GM08714 (cell line): ENCODE results near the gene DAGLB.
"Not testable (repeated sequence)": the region's sequence is repeated elsewhere in the genome, so short reads cannot be mapped to it uniquely, and the experiment has no call there.

ENCODE experiments used
- H3K4me3 ChIP-seq: fragments of 200-500 bp; sonication (Bioruptor generic); 2 replicates; pipeline ENCODE4 v1.5.1; 2014; ENCODE audit warnings: mild to moderate bottlenecking, low read length, inconsistent platforms
- ZNF274 ChIP-seq: IDR thresholded peaks from 2 replicates; pipeline ENCODE4 v1.6.1; 2012; ENCODE audit warnings: mild to moderate bottlenecking, low read depth, low read length

DAGLB gene

DNA sequence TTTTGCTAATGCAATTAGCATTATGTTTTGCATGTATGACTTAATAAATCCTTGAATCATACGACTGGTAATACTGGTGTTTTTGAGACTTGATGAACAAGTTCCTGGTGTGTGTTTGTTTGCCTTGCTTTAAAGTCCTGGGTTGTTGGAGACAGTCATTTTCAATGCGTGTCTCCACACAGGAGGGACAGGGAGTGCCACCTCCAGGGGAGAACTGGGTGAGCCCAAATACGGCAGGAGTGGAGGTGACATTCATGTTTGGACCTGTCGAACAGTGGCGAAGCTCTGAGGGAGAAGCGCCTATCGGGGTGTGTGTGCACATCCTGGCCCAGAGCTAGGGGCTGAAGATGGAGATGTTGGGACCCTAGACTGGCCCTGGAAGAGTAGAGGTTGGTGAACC lies 43.8 kb downstream of the DAGLB start:
- TF ChIP-seq ZNF274 = no peak
- no peak overlapping the region for H3K4me3 ChIP-seq

DNA sequence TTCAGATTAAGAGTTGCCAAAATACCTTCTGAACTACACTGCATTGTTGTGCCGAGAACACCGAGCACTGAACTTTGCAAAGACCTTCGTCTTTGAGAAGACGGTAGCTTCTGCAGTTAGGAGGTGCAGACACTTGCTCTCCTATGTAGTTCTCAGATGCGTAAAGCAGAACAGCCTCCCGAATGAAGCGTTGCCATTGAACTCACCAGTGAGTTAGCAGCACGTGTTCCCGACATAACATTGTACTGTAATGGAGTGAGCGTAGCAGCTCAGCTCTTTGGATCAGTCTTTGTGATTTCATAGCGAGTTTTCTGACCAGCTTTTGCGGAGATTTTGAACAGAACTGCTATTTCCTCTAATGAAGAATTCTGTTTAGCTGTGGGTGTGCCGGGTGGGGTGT lies 45.0 kb downstream of the DAGLB start:
- TF ChIP-seq ZNF274 = no peak
- H3K4me3 ChIP-seq = no peak overlapping the region

DNA sequence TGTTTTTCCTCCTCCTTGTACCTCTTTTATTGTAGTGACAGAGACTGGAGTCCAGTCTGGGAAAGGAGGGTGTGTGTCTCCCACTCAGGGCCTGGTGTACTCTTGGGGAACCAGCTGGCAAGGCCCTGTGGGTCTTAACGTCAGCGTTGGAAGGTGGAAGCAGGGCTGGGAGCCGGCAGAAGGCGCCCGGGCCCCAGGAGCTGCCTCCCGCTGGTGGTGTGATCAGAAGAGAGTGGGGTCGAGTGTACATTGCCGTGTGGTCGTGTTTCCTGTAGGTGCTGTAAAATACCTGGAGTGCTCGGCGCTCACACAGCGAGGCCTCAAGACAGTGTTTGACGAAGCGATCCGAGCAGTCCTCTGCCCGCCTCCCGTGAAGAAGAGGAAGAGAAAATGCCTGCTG lies 45.7 kb downstream of the DAGLB start:
- TF ChIP-seq ZNF274 = no peak
- no peak overlapping the region for H3K4me3 ChIP-seq

DNA sequence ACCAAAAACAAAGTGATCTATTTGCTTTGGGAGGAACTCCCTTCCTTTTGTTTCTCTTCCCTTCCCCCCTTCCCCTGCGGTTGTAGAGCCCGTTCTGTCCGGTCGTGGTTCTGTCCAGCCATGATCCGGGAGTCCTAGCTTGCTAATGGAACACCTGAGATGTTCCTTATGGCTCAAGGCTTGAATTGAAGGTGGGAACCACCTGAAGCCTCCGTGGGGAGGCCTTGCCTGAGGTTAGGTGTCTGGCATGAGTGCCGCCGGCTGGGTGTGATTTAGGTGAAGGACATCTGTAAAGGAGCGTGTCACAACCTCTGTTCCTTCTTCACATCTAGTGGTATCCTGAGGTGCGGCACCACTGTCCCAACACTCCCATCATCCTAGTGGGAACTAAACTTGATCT lies 46.2 kb downstream of the DAGLB start:
- no peak overlapping the region for H3K4me3 ChIP-seq
- TF ChIP-seq ZNF274 = no peak

DNA sequence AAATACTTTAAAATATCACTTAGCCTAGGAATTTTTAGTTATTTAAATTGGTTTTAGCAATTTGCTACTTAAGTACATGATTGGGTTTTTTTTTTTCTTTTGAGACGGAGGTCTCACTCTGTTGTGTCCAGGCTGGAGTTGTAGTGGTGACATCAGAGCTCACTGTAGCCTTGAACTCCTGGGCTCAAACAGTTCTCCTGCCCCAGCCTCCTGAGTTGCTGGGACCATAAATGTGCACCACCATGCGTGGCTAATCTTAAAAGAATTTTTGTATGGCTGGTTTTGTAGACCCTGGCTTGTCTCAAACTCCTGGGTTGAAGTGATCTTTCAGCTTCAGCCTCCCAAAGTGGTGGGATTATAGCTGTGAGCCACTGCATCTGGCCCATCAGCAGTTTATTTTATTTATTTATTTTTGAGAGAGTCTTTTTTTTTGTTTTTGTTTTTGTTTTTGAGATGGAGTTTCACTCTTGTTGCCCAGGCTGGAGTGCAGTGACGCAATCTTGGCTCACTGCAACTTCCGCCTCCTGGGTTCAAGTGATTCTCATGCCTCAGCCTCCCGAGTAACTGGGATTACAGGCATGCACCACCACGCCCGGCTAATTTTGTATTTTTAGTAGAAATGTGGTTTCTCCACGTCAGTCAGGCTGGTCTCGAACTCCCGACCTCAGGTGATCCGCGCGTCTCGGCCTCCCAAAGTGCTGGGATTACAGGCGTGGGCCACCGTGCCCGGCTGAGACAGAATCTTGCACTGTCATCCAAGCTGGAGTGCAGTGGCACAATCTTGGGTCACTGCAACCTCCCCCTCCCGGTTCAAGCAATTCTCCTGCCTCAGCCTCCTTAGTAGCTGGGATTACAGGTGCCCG lies 47.3 kb downstream of the DAGLB start:
- H3K4me3 ChIP-seq = not testable (repeated sequence)

DNA sequence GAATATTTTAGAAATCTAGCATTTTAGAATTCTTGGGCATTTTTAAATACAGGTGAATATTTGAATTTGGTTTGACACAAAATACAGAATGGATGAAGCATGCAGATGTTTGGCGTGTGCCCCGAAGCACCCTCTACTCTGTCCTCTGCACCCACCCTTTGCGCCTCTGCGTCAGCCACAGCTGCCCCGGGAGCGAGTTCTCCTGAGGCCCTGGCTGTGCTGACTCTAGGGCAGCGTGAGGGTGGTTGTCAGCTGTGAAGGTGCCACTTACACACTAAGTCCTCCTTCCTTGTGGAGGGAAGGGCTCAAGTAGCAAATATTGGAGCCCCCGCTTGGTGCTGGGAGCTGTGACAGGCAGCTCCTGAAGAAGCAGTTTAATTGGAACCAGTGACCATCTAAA lies 48.4 kb downstream of the DAGLB start:
- no peak overlapping the region for H3K4me3 ChIP-seq
- no peak for TF ChIP-seq ZNF274

DNA sequence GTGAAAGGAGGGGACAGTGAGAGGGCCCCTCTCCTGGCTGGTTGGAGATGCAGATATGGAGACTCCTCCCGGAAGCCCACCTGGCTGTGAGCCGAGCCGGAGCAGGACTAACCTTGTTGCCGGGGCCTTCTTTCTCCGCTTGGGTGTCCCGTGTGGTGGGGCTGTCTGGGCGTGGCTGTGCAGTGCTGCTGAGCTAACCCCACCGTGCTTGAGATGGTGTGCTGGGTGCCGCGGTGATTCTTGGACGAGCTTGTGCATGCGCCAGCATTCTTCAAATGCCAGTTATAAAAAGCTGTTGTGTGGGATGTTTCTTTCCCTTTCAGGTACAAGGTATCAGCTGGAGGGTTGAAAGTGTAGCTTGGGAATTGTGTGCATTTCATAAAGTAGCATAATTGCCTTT lies 48.8 kb downstream of the DAGLB start:
- TF ChIP-seq ZNF274 = no peak
- no peak overlapping the region for H3K4me3 ChIP-seq

DNA sequence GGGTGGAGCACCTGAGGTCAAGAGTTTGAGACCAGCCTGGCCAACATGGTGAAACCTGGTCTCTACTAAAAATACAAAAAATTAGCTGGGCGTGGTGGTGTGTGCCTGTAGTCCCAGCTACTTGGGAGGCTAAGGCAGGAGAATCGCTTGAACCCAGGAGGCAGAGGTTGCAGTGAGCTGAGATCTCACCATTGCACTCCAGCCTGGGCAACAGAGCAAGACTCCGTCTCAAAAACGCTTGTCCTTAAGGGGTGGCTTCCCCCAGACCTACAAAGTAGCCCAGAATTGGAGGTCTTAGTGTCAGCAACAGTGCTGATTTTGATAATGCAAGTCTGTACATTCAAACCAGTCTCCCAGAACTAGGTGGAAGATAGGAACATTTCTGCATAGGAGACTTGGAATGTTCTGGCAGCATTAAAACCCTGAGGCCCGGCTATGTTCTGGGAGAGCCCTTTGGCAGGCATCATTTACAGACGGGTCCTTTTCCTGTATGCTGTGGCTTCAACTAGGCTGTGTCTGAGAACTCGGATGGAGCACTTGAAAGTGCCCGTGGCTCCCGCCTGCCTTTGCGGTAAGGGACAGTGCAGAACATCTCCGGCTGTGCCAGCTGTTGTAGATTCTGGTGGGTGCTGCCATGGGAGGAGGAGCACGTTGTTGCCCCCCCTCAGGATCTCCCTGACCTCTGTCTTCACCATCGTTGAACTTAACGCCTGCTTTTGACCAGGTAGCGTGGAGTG lies 49.8 kb downstream of the DAGLB start:
- H3K4me3 ChIP-seq = not testable (repeated sequence)

DNA sequence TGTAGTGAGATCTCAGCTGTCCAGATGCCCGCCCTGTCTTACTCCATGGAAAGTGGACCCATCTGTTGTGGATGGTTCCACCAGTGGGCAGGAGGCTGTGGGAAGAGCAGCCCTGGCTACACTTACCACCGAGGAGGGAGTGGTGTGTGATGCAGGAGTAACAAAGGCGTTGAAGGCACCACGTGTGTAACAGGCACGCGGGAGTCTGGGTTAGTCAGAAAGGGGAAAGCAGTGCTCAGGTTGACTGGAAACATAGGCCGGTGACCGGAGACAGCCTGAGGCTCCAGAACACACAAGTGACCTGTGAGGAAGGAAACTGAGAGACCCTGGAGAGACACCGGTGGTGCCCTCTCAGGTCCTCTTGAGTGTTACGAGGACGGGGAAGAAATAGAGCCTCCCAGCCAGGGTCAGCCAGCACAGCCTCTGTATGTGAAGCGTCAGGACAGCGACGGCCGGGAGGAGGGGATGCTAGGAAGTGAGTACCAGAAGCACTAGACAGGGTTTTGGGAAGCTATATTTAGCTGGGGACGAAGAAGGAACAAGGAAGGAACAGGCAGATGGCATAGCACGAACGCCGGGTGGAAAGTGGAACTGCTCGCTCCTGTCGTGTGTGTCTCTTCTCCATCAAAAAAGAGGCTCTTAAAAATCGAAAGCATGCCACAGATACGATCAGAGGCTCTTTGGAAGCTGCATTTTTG lies 51.7 kb downstream of the DAGLB start:
- TF ChIP-seq ZNF274 = no peak
- H3K4me3 ChIP-seq = no peak overlapping the region; the same call in 1 of the 2 replicates

DNA sequence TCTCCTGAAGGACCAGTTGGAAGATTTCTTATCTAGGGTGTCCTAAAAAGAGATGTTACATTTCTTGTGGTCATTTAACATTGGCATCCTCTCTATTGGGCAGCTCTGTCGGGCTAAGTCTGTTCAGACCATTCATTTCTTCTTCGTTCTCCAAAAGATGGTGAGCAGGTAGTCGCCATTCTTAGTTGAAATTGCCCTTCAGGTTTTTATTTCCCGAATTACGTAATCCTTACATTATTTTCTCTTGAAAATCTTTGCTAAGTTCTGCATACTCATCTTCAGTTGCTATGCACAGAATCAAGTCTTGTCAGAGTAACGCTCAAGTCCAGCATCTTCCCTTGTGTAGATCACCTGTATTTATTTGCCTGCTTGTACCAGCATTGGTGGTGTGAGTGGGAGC lies 53.6 kb downstream of the DAGLB start:
- no peak overlapping the region for H3K4me3 ChIP-seq
- TF ChIP-seq ZNF274 = no peak

DNA sequence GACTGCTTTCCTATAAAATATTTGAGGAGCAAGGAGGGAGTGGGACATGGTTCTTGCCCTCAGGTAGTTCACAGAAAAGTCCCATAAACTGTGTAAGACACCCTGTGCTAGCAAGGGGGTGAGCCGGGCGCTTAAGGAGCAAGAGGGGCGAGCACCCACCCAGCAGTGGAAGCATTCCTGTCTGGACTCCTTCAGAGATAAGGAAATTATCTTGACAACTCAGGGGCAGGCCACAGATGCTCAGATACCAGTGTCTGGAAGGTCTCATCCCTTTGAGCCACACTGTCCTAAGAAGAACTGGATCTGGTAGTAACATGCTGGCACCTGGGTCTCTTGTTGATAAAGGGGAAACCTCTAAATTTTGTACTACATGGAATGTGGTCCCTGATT lies 54.1 kb downstream of the DAGLB start:
- no peak for TF ChIP-seq ZNF274
- H3K4me3 ChIP-seq = no peak overlapping the region

DNA sequence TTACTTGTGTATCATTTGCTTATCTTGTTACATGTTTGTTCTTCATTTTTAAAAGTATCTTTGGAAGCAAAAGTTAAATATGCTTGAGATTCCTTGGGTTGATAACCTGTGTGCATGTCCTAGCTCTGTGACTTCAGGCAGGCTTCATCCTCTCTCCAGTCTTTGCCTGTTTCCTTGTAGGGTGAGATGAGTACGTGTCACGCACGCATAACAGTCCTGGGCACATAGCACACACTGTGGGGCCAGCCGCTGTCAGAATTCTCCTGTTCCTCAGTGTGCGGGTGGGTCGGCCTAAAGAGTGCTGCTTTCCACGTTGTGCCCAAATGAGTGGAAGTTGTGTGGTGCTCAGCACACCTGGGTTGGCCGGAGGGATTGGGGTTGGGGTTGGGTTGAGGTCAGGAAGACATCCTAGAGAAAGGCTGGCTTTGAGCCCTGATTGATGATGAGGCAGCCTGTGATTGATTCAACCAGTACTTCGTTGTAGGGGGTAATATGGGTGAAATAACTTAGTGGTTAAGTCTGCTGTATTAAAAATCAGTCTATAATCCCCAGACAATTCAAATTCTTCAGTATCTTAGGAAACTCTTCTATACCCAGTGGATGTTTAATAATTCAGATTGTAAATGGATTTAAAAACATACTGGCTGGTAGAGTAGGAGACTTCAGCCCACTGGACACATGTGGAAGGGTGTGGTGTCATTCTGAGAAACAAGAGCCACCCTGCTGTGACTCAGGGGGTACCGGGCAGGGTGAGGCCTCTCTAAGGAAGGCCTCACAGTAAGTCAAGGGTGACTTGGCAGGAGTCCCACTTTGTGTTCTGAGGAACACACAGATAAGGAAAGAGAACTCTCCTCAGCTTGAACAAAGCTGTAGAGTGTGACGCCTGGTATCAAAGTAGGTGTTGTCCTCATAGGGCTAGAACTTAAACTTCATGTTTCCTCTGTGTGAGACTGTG lies 54.8 kb downstream of the DAGLB start:
- no peak overlapping the region for H3K4me3 ChIP-seq
- no peak for TF ChIP-seq ZNF274

DNA sequence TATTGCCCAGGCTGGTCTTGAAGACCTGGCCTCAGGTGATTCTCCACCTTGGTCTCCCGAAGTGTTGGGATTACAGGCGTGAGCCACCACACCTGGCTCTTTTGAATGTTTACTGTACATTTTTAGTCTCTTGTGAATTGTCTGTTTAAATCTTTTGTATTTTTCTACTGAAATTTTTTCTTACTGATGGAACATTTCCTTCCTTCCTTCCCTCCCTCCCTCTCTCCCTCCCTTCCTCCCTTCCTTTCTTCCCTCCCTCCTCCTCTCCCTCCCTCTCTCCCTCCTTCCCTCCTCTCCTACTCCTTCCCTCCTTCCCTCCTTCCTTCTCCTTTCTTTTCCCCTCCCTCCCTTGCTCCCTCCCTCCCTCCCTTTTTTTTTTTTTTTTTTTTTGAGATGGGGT lies 58.0 kb downstream of the DAGLB start:
- TF ChIP-seq ZNF274 = no peak
- H3K4me3 ChIP-seq = no peak overlapping the region
